GM18511 (cell line): ENCODE results near the gene PPP1R1A.

ENCODE experiments used
- ATAC-seq: cut with Tn5 transposase; IDR thresholded peaks from one replicate; pipeline ENCODE4 v1.9.1; 2021; ENCODE audit warnings: mild to moderate bottlenecking, moderate library complexity; ENCODE audit not compliant: unreplicated experiment

PPP1R1A gene

DNA sequence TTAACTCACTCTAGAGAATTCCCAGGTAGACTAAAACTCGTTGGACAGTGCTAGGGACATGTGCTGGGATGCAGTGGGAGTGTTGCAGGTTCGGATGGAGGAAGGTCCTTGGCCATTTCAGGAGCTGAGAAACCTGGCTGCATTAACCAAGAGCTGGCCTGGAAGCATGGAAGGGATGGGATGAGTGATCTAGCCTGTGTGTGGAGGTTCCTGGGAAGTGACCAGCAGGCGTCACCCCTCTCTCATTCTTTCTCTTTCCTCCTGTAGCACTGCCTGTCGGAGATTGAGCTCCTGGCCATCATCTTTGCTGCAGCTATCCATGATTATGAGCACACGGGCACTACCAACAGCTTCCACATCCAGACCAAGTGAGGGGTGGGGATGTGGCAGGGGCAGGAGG, 15.6 kb downstream of the PPP1R1A start:
- no peak for ATAC-seq

DNA sequence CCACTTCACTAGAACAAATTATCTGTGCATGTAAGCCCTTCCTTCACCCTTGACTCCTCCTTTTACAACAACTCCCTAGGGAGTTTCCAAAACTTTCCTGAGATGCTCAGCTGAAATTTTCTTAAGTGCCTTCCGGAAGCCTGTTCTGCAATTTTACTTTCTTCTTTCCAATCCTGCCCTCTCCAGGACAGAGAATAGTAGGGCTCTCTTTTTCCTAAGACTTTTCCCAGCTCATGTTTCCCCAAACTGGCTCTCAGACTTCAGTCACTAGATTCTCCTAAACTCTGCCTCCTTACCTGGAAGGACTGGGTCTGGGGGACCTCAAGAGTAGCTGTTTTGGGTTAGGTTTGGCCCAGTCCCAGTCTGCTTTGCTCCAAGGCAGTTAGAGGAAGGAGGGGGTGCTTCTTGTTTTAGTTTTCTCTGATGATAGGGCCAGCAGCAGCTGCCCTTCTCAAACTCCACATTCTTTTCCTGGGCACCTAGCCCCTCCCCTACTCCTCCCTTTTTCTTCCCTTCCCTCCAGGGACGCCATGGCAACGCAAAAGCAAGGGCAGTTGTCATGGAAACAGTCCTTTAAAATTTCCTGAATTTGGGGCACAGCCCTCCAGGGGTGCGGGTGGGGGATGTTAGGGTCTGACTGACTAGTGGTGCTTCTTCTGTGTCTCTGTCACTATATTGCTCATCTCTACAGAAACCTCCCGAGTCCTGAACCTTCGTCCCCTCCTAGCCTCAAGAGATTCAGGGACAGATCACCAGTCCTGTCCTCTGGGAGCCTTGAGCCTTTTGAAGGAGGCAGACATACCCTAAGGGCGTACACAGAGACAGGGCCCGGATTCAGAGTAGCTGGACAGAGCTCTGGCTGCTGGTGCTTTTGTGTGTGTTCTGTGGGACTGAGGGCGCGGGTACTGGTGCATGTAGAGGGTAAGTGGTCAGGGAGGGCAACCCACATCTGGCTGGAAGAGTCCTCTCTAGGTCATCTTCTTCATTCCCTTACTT, 17.0 kb downstream of the PPP1R1A start:
- no peak for ATAC-seq

DNA sequence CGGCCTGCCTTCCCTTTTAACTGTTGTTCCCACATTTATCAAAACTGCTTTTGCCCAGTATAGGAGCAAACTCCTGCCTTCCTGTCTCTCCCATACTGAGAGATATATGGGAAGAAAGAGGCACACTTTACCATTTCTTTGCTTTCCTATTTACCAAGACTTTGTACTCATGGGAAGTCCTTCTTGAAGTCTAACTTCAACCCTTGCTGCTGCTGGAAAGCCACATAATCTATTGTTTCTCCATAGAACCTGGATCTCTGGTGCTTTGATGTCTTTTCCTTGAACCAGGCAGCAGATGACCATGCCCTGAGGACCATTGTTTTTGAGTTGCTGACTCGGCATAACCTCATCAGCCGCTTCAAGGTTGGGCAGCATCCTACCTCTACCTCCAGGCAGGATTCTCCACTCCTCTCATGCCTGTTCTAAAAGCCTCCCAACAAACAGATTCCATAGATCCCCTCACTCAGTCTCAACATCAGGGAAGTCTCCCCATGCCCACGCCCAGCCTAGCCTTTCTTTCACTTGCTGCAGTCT, 18.4 kb downstream of the PPP1R1A start:
- ATAC-seq = no peak

DNA sequence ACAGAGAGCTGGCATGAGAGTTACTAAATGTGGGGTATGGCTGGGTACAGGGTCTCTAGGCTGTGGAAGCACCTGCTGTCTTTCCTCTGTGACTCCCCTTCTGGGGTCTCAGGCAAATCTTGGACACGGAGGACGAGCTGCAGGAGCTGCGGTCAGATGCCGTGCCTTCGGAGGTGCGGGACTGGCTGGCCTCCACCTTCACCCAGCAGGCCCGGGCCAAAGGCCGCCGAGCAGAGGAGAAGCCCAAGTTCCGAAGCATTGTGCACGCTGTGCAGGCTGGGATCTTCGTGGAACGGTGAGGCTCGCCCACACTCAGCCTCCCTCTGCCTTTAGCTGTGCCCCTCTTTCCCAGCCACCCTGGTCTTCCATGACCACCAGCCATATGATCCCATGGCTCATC, 19.4 kb downstream of the PPP1R1A start:
- ATAC-seq = no peak

DNA sequence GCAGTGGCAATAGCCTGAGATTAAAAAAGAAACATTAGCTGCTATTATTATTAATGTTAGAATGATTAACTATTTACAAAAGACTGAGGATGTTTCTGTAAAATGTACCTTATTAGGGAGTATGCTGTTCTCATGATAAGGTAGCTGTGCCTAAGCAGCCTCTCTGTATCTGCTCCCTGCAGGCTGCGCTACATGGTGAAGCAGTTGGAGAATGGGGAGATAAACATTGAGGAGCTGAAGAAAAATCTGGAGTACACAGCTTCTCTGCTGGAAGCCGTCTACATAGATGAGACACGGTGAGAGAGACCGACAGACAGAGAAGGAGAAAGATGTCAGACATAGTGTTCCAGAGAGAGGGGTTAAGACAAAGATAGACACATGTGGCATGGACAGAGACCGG, 21.7 kb downstream of the PPP1R1A start:
- no peak for ATAC-seq

DNA sequence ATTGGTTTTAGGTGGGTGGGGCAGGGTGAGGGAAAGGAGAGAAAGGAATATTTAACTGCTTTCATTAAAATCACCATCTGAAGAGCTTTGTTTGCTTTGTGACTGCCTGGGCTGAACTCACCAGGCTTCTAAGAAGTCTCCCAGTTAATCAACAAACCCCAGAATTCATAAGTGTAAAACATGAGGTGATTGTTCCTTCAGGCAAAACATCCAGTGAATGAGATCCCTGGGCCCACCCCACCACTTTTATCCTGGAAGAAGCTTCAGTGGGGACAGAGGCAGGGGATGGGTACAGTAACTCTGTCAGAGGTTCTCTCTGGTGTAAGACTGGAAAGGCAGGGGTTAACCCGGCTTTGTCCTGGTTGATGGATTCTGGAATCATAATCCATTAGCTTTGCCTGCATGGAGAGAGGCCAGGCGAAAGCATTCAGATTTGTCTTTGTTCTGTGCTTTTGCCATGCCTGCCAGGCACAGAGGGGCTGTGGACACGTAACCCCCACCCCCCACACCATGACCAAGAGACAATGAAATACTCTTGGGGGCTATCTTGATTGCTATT, 22.4 kb downstream of the PPP1R1A start:
- no peak for ATAC-seq

DNA sequence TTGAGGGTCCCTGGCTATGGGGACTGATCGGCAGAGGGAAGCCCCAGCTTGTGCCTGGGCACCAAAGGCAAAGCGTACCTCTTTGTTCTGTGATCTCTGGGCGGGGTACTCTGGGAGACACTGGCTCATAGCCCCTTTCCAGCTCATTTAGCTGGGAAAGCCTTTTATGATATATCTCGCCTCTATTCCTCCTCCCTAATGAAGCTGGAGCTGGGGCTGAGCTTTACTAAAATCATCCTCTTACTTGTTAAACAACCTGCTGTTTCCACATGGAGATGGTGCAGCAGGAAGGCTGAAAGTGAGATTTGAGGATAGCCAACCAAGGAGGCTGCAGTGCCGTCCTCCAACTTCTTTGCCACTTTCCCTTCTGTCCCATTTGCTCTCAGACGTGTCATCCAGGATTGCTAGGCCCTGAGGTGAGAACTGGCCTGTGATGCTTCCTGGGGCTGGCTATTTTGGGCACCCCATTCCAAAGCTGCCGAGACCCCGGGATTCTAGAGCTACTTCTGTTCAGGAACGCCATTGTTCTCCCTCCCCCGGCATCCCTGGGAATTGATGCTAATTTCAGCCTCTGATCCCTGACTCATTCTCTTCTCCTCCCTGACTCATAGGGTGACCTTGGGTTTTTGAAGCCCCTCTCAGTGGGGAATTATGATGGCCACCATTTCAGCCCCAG, 23.0 kb downstream of the PPP1R1A start:
- no peak for ATAC-seq

DNA sequence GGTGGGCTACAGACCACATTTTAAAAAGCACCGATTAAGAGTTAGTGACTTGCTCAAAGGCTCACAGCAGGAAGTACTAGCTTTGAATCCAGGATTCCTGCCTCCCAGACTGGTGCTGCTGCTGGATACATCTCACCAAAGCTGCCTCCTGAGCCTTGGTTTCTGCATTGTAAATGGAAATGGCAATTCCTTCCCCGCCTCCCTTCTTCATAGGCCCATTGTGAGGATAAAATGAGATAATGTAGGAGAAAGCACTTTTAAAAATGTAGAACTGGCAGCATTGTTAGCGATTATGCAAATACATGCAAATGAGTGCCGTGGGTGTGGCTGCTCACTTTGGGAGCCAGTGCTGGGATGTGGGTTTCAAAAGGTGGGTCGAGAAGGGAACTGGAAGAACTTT, 23.7 kb downstream of the PPP1R1A start:
- no peak for ATAC-seq

DNA sequence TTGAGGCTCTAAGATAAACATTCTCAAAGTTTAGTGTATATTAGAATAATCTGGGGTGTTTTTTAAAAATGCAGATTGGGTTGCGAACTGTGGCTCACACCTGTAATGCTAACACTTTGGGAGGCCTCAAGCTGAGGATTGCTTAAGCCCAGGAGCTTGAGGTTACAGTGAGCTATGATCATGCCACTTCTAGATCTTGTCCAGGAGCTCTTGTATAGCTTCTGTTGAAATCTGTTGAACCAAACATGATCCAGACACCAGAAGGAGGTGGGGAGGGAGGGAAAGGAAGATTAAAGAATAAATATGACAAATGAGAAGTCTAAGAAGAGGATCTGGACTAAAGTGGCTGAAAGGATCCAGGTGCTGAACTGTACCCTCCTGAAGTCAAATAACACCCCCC, 24.7 kb downstream of the PPP1R1A start:
- no peak for ATAC-seq

DNA sequence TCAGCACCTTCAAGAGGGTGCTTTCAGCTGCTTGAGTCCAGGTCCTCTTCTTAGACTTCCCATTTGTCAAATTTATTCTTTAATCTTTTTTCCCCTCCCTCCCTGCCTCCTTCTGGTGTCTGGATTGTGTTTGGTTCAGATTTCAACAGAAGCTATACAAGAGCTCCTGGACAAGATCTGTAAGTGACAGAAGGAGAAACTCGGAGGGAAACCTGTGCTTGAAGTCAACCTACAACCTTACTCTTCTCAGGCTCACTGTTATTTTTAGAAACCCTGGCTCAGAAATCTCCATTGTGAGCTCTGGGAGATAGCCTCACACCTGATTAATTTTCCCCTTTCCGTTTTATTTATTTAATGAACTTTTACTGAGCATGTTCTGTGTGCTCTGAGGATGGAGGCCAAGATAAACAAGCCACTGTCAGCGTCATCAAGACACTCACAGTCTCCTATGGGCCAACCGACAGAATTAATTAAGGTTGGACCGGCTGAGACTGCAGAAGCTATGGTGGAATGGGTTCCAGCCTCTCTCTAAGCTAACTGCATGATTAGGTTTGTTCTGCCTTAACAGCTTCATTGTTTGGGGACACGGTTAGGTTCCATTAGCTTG, 25.6 kb downstream of the PPP1R1A start:
- no peak for ATAC-seq

DNA sequence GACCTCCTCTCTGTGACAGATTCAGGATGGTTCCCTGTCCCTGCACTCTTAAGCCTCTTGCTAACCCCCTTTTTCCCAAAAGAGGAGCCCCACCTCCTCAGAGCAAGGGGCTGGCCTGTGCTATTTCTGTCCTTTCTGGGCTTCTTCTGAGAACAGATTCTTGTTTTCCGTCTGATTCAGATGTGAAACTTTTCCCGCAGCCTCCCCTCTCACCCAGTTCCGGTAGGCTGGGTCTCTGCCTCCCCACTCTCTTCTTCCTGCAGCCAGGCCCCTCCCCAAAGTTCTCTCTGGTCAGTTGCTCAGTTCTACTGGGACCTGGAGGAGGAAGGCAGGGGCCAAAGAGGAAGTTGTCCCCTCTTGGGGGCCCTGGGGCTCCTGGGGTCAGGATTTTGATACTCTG, 27.3 kb downstream of the PPP1R1A start:
- peak; percentile 41 for ATAC-seq

DNA sequence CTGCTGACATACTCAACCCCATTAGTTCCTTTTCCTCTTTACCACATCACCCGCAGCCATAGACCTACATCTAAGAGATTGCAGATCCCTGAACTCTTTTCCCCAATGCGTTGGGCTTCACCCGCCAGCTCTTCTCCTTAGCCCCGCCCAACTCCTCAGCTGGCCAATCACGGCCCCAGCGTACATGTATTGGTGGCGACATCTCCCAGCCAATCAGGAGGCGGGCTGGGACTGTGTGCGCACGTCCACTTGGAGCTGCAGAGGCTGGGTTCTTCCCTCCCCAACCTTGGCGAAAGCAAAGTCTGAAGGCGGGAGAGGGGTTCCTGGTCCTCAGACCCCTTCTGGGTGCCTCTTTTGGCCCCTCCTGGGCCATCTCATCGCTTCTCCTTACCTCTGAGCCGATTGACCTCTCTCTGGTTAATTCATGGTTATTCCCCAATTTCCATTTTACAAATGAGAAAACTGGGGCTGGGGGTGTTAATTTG, 28.0 kb downstream of the PPP1R1A start:
- peak; percentile 99 for ATAC-seq

DNA sequence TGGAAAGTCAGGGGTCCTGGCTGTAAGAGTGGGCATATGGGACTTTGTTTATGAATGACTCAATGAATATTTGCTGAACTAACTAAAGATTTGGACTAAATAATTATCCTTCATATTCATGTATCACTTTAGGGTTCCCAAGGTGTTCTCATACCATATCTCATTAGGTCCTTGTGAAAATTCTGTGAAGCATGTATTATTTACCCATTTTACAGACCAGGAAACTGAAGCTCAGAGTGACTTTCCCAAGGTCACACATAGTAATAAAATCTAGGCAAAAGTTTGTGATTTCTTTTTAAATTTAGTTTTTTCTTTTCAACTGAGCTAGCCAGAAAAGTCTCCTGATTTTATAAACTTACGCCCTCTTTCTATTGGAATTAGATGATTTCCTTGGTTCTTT, 29.7 kb downstream of the PPP1R1A start:
- no peak for ATAC-seq

DNA sequence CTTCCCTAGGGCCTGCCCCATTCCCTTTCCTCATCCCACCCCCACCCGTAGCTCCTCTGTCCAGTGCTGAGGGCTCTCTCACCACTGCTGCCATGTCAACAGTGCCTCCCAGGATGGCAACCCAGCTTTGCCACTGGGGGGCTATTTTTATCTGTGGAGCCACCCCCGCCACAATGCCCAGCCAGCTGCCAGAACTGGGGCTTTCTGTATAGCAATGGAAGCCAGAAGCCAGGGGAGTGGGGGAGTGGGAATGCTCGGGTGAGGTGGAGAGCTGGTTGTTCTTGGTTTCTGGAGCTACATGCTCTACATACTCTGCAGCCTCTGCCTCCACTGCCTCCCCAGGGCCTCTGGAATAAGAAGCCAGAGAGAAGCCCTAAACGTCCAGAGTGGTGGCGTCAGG, 30.1 kb downstream of the PPP1R1A start:
- no peak for ATAC-seq

DNA sequence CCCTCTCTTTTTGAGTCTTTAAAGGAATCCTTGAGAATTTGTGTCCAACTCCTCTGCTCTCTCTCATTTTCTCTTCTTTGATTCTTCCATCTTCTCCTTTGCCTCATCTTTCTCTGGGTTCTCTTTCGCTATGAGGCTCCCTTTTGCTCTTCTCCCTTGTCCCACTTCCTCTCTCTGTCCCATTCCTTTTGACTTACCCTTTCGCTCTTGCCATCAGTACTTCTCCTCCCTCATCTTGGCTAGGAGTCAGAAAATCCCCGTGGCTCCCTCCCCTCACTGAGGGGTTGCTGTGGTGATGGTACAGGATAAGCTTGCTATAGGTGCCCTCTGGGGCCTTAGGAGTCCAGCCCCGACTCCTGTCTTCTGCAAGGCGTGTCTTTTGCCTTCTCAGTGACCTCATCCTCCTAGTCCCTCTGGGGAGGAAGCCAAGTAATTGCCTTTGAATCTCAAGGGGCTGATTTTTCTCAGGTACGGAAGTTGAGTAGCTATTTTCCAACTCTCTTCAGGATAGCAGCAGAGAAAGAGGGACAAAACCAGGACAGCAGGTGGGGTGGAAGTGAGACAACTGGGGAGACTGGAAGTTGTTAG, 32.7 kb downstream of the PPP1R1A start:
- no peak for ATAC-seq

DNA sequence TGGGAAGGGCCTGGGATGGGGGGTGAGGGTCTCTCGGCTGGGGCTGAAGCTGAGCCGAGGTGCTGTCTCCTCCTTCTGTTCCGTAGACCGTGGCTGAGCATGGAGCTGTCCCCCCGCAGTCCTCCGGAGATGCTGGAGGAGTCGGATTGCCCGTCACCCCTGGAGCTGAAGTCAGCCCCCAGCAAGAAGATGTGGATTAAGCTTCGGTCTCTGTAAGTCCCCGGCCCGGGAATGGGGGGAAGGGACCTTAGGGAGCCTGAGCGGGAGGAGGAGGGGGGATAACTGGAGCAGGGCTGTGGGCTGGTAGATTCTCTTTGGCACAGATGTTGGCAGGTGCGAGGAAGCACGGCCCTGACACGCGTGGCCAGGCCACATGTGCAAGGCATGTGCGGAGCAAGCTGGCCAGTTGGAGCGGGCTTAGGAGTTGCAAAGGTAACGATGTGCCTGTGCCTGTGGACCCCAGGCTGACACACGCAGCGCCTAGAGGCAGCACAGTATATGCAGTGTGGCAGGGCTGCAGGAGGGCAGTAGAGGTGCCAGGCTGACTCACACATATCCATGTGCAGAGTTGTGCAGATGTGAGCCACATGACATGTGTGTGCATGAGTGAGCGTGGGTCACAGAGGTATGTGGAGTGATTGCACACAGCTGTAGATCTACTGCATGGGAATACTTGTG, 38.5 kb downstream of the PPP1R1A start:
- peak; percentile 19 for ATAC-seq

DNA sequence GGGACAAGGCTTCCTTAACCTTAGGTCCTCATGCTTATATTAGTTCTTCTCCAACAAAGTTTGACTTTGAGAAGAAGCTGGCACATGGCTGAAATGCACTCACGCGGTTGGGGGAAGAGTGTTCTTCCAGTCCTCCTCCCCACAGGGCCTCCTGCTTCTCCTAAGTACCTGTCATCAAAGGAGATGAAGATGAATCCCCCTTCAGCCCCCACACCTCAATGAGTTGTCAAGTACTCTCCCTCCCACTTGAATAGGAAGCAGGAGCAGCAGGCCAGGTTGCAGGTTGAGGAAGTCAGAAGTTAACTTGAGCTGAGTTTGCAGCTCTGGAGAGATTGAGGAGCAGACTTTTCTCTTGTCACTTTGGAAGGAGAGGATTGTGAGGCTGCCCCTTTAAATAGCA, 41.9 kb downstream of the PPP1R1A start:
- no peak for ATAC-seq

DNA sequence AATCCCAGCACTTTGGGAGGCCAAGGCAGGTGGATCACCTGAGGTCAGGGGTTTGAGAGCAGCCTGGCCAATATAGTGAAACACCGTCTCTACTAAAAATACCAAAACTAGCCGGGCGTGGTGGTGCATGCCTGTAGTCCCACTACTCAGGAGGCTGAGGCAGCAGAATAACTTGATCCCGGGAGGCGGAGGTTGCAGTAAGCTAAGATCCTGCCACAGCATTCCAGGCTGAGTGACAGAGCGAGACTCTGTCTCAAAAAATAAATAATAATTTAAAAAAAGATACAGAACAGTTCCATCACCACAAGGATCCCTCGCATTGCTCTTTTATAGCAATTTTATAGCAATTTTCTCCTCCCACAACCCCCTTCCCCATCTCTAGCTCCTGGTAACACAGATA, 43.7 kb downstream of the PPP1R1A start:
- ATAC-seq = no peak

DNA sequence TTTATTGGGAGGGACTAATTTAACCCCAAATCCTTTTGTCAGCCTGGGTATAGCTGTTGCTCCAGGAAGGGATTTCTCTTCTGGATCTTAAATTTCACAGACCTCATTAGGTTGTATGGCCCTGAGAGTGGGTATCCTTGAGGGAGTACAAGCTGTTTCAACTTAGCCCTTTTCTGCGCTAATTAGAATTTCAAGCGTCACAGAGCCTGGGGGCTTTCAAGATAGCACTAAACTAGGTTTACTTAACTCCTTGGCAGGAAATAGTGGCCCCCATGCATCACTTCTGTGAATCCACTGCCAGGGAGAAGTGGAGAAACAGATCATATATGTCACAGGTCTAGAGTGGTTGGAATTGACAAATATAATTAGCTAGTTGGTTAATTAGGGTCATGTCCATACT, 44.9 kb downstream of the PPP1R1A start:
- no peak for ATAC-seq

DNA sequence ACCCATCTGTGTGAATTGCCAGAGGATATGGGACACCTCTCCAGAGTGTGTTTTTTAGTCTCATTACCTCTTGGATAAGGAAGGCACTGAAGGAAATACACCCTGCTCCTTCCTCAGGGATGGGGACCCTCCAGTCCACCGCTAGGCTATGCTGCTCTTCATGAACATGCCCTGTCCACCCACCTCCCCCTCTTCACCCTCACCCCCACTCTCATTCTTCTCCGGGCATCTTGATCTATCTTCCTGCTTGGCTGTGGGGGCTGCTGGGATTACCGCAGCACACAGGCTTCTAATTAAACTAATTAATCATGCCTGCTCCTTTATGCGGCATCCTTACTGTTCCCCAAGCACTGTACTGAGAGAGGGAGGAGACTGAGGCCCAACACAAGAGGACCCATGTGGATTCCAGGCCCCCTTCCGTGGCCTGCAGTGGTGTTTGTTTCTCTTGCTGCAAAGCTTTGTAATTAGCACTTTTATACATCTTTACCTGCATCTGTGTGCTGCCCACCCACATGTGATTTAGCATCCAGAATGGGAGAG, 46.6 kb downstream of the PPP1R1A start:
- ATAC-seq = no peak
